HG03139 (cell line): ENCODE measurements around the gene WAS.
"Not testable (repeated sequence)": the region's sequence is repeated elsewhere in the genome, so short reads cannot be mapped to it uniquely, and the experiment has no call there.

Source experiments
- ATAC-seq: cut with Tn5 transposase; IDR thresholded peaks from one replicate; pipeline ENCODE4 v1.9.1; 2021; ENCODE audit not compliant: unreplicated experiment

Gene WAS

DNA sequence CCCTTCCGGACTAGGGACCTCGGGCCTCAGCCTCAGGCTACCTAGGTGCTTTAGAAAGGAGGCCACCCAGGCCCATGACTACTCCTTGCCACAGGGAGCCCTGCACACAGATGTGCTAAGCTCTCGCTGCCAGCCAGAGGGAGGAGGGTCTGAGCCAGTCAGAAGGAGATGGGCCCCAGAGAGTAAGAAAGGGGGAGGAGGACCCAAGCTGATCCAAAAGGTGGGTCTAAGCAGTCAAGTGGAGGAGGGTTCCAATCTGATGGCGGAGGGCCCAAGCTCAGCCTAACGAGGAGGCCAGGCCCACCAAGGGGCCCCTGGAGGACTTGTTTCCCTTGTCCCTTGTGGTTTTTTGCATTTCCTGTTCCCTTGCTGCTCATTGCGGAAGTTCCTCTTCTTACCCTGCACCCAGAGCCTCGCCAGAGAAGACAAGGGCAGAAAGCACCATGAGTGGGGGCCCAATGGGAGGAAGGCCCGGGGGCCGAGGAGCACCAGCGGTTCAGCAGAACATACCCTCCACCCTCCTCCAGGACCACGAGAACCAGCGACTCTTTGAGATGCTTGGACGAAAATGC is at the start of gene WAS:
WAS (plus strand) TSS at position 389 of the 572 bp plus-strand sequence; CDS start at position 444, 55 bp downstream.
- ATAC-seq: peak; percentile 87

DNA sequence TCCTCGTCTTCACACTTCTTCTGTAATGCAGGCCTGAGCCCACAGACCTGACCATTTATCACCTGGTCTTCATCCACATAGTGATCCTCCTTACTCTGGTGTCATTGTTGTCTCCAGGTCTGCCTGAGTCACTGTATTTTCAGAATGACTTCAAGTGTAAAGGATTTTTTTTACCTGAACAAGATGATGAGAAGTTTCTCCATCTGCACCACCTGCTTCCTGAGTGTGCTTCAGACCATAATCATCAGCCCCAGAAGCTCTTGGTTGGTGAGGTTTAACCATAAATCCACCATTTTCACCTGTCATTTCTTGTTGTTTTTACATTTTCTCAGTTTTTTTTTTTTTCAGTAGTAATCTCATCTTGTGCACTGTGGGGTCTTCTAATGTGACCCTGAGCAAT is 47.3 kb upstream of the WAS start:
- no peak for ATAC-seq

DNA sequence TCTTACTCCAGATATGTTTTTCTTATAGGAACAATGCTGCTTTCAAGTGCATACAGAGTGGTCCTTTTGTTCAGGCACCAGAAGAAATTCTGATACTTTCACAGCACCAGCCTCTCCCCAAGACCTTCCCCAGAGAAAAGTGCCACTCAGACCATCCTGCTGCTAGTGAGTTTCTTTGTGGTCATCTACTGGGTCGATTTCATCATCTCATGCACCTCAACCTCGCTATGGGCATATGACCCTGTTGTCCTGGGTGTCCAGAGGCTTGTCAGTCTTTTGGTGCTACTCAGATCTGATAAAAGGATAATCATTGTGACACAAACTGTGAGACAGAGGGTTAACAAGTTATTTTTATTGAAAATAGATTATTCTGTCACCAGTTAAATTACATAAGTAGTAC is 46.8 kb upstream of the WAS start:
- ATAC-seq: no peak

DNA sequence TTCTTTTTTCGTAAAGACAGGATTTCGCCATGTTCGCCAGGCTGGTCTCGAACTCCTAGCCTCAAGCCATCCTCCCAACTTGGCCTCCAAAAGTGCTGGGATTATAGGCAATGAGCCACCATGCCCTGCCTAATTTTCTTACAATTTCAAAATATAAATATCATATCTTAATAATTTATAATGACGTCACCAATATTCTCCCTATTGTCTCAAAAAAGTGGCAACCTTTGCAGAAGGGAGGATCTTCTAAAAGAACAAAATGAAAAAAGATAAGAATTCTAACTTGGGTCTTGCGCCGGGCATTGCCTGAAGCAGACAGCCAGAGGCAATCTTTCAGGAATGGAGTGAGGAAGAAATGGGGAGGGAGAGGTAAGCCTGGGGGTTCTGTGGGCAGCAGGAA is 37.9 kb upstream of the WAS start:
- no peak for ATAC-seq

DNA sequence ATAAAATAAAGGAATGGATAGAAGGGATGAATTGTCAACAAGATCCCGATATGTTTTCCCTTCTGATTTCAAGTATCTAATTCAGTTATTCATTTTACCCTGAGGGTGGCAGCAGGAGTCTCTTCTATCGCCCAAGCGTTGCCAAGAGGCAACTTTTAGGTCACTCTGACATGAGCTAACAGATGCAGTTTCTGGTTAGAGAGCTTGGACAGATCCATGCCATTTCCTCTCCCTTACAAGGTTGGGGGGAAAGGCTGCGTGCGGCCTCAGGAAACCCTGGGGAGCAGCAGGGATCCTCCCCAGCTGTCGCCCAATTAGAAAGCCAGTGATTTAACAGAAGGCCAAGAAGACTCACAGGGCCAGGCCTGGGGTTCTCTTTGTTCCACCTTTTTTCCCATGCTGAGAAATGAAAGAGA is 35.3 kb upstream of the WAS start:
- no peak for ATAC-seq

DNA sequence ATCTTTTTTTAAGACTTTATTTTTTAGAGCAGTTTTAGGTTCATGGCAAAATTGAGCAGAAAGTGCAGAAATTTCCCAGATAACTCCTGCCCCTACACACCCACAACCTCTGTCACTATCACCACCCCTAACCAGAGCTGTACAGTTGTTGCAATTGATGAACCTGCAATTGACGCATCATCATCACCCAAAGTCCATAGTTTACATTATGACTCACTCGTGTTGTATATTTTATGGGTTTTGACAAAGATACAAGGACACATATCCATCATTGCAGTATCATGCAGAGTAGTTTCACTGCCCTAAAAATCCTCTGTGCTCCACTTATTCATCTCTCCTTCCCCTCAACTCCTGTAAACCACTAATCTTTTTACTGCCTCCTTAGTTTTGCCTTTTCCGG is 34.5 kb upstream of the WAS start:
- ATAC-seq: no peak

DNA sequence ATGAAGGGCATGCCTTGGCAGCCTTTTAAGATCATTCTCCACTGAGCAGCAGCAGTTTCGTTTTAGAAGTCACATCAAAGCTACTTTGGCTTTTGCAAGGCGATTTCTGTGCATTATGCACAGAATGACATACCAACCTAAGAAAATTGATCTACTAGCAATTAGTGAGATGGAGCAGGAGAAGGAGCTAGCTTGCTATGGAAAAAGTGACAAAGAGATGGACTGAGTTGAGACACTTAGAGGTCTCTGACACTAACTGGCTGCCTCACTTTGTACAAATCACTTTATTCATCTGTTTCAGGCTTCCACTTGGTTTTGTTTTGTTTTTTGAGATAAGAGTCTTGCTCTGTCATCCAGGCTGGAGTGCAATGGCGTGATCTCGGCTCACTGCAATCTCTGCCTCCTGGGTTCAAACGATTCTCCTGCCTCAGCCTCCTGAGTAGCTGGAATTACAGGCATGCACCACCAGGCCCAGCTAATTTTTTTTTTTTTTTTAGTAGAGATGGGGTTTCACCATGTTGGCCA is 31.5 kb upstream of the WAS start:
- not testable (repeated sequence) for ATAC-seq

DNA sequence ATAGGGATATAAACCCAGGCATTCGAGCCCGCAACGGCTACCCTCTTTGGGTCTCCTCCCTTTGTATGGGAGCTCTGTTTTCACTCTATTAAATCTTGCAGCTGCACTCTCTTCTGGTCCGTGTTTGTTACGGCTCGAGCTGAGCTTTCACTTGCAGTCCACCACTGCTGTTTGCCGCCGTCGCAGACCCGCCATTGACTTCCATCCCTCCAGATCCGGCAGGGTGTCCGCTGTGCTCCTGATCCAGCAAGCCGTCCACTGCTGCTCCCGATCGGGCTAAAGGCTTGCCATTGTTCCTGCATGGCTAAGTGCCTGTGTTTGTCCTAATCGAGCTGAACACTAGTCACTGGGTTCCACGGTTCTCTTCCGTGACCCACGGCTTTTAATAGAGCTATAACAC is 28.9 kb upstream of the WAS start:
- ATAC-seq: not testable (repeated sequence)

DNA sequence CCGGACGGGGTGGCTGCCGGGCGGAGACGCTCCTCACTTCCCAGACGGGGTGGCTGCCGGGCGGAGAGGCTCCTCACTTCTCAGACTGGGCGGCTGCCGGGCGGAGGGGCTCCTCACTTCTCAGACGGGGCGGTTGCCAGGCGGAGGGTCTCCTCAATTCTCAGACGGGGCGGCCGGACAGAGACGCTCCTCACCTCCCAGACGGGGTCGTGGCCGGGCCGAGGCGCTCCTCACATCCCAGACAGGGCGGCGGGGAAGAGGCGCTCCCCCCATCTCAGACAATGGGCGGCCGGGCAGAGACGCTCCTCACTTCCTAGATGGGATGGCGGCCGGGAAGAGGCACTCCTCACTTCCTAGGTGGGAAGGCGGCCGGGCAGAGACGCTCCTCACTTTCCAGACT is 23.9 kb upstream of the WAS start:
- ATAC-seq: not testable (repeated sequence)

DNA sequence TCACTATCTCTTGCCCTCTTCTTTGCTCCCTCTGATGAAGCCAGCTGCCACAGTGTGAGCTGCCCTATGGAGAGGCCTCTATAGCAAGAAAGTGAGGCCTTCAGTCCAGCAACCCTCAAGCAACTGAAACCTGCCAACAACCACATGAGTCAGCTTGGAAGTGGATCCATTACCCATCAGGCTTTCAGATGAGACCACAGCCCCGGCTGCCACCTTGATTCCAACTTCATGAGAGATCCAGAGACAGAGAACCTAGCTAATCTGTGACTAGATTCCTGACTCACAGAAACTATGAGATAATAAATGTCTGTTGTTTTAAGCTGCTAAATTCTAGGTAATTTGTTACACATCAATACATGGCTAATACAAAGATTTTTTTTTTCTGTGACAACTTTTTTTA is 20.4 kb upstream of the WAS start:
- ATAC-seq: no peak

DNA sequence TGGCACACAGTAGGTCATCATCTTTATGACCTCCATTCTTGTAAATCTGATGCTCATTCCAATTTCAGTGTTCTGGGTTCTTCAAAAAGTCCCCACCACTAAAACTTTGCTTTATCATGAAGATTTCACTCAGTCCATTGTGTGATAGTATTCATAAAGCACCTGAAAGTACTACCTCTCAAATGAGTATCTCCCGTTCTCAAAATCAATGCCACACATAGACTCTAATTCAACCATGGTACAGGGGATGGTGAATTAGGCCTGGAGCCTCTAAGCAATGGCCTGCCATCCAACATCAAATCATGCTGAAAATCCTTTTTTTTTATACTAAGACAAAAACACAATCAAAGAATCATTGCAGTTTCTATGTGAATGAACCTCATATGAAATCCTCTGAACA is 19.4 kb upstream of the WAS start:
- no peak for ATAC-seq

DNA sequence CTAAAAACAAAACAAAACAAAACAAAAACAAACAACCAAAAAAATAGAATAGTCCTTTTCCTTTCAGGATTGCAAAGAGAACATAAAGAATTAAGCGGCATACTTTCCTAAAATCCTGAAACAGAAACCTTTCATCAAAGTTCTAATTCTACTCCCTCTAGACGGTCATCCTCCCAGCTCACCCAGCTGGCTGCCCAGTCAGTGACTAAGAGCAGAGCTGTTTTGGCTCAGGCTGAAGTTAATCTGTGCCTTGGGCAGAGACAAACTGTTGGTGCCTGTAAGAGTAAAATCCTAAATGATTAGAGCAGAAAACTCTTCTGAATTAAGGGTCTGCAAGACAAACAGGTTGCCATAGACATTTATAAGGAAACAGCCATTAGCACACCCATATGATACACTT is 17.6 kb upstream of the WAS start:
- no peak for ATAC-seq

DNA sequence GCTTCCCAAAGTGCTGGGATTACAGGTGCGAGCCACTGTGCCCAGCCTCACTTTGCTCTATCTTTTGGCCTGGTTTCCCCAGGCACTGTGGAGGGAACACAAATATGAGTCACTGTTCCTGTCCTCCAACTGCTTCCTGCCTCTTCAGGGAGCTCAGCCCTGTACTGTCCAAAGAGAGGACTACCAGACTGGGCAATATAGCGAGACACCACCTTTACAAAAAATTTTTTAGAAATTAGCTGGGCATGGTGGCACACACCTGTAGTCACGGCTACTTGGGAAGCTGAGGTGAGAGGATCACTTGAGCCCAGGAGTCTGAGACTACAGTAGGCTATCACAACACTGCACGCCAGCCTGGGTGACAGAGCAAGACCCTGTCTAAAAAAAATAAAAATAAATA is 16.9 kb upstream of the WAS start:
- no peak for ATAC-seq

DNA sequence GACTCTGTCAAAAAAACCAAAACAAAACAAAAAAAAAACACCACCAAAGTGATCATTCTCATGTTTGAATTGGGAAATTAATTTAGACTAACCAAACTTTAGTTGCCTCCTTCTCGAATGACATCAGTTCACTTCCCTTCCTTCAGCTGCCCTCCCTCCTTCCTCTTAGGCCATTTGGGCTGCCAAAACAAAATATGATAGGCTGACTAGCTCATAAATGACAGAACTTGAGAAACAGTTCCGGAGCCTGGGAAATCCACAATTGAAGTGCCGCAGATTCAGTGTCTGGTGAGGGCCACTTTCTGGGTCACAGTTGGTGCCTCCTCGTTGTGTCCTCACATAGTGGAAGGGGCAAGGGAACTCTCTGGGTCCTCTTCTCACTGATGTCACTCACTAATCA is 16.1 kb upstream of the WAS start:
- ATAC-seq: no peak

DNA sequence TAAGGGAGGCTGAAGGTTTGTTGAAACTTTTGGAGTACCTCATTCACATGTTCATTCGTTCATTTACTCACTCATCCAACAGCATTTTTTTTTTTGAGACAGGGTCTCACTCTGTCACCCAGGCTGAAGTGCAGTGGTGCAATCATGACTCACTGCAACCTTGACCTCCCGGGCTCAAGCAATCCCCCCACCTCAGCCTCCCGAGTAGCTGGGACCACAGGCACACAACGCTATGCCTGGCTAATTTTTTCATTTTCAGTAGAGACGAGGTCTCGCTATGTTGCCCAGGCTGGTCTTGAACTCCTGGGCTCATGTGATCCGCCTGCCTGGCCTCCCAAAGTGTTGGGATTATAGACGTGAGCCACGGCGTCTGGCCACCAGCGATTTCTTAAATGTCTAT is 15.4 kb upstream of the WAS start:
- ATAC-seq: not testable (repeated sequence)

DNA sequence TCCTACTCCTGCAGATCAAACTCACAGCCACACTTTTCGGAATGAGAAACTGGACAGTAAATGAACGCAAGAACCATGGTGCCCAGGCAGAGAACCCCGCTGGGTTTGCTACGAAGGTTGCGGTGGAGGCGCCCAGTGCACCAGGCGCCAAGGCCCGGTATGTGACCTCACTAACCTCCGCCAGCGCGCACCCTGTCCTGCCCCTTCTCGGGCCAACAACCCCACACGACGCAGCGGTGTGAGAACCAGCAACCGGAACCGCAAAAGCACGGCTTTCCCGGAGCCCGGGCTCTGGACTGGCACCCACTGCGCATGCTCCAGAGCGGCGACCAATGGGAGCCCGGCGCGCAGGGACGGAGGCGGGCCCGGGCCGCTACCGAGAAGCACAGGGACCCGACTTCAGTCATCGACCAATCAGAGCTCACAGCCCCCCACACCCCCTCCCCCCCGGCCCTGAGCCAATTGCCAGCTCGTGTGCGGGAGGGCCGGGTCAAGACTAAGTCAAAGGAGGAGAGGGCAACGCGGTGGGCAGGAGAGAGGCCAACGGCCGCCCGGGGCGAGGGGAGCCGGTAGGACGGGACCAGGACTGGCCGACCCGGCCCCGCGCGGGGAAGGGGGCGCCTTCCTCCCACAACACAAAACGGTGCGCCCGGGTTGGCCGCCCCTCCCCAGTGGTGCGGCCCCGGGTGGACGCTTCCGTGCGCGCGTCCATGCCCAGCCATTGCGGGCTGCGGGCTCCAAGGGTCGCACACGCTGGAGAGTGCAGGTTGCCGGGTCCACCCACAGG is 7.3 kb upstream of the WAS start:
- peak; percentile 86 for ATAC-seq

DNA sequence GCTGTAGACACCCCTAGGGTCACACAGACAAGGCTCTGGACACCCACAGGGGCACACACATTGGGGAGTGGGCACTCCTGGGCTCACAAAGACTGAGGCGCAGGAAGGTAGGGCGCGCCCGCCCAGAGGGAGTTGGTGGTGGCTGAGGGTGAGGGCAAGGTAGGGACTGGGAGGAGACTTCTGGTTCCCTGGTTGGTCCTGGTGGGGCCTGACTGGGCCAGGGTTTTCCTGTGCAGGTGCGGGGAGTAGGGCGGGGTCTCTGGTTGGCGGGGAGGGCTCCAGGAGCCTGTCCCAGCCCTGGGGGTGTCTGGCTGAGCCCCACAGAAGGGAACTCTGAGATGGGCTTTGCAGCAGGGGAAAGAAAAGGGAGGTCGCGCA is 6.7 kb upstream of the WAS start:
- ATAC-seq: peak; percentile 12

DNA sequence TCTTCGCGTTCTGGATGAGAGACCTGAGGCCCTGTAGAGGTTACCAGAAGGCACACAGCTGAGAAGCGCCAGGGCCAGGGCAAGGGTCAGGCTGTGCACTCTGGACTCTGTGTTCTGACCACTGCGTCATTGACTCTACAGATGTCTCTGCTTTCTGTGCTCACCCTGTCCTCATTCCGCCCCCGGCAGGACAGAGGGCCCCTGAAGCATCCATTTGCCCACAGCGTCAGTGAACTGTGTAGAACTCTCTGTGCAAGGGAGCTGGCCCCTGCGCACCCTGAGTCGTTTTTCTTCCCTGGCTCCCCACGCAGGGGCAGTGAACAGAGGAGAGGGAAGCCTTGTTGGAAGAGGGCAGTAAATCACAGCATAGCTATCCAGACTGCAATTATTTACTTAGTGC is 6.1 kb upstream of the WAS start:
- ATAC-seq: no peak

DNA sequence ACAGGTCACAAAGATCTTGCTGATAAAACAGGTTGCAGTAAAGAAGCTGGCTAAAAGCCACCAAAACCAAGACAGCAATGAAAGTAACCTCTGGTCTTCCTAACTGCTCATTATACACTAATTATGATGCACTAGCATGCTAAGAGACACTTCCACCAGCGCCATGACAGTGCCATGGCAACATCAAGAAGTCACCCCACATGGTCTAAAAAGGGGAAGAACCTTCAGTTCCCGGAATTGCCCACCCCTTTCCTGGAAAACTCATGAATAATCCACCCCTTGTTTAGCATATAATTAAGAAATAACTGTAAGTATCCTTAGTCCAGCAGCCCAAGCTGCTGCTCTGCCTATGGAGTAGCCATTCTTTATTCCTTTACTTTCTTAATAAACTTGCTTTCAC is 3.1 kb upstream of the WAS start:
- not testable (repeated sequence) for ATAC-seq

DNA sequence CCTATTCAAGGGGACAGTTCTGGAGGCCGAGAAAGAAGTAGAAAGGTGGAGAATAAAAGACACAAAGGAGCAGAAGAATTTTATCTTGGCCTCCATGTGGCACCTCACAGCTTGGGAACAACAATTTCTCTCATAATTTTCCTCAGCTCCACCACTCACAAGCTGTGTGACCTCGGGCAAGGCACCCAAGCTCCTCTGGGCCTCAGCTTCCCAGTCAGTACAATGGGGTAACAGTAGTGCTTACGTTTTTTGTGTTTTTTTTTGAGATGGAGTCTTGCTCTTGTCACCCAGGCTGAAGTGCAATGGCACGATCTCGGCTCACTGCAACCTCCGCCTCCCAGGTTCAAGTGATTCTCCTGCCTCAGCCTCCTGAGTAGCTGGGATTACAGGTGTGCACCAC is 2.7 kb upstream of the WAS start:
- ATAC-seq: not testable (repeated sequence)

DNA sequence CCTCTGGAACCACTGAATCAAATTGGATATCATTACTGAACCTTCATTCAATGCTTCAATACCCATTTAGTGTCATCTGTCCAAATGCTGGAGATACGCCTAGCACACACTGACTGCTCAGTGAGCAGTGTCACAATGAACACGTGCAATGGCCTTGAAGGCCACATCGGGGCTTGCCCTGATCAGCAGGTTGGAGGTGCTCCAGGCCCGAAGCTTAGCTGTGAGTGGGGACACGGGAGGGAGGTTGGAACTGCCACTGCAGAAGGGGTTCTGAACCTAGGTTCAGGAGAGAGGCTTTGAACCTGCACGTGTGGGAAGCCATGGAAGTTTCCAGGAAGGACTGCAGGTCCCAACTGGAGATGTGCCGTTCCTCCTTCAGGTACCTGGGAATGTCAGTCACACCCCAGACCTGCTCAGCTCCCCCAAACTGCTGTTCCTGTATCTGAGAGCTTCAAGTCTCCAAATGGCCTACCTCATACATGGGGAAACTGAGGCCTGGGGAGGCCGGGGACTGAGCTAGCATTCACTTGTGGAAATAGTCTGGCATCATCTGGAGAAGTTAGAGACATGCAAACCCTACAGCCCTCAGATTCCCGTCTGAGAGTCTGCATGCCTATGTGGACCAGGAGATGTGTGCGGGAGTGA is 1.9 kb upstream of the WAS start:
- ATAC-seq: no peak

DNA sequence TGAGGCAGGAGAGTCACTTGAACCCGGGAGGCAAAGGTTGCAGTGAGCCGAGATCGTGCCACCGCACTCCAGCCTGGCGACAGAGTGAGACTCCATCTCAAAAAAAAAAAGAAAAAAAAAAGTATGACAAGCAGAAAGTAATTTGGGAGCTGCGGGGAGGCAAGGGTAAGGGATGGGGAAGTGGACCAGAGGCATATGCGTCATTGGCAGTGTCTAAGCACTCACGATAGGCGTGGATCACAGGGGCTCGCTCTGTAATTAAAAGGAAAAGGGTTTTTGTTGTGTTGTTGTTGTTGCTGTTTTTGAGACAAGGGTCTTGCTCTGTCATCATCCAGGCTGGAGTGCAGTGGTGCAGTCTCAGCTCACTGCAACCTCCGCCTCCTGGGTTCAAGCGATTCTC is 804 bp upstream of the WAS start:
- ATAC-seq: not testable (repeated sequence)
